ENCODE data around the gene SLPI. TPM values are rescaled to one million over a fixed set of nuclear protein-coding genes. Genes with fewer than 3 reads are reported as not detected.

SLPI gene, protein sequence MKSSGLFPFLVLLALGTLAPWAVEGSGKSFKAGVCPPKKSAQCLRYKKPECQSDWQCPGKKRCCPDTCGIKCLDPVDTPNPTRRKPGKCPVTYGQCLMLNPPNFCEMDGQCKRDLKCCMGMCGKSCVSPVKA
- not detected for total RNA-seq

DNA sequence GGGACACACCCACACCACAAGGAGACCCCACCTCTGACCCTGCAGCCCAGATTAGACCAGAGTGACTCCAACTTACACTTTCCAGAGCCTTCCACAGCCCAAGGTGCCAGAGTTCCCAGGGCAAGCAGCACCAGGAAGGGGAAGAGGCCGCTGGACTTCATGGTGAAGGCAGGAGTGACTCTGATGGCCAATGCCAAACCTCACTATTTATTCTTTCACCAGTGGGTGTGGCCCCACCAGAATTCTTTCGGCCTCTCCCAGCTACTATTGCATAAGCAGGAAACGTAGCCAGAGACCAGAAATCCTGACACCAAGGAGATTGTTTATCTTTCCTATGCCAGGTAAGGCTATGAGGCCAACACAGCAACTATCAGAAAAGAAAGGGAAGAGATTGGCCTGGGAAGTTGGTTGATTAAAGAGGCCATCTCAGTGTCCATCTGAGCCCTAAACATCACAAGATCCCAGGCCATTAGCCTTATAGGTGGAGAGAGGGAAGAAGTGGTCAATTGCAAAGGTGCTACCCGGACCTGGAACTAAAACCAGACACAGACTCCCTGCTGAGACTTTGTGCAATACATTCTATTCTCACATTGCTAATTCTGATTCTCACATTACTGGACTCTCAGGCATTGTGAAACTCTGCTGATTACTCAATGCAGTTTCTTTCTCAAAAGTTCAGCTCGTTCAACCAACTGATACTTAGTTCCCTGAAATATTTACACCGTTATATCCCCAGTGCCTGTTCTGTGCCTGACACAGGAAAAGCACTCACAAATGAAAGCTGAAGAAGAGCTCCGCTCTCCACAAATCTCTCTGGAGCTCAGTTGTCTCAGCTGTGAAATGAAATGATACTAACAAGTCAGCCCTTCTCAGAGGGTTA is at the start of gene SLPI:
Gene SLPI, minus strand, starts transcription at position 182 of the 880 bp plus-strand sequence. Its CDS starts 21 bp downstream, at position 161.

GRCh38 chr20:45221076-45221475 is 33.3 kb downstream of the SLPI start, which contains the start of gene SEMG2:
Gene SEMG2, plus strand, starts transcription at chr20:45221373. Its CDS starts 17 bp downstream, at chr20:45221390.

DNA sequence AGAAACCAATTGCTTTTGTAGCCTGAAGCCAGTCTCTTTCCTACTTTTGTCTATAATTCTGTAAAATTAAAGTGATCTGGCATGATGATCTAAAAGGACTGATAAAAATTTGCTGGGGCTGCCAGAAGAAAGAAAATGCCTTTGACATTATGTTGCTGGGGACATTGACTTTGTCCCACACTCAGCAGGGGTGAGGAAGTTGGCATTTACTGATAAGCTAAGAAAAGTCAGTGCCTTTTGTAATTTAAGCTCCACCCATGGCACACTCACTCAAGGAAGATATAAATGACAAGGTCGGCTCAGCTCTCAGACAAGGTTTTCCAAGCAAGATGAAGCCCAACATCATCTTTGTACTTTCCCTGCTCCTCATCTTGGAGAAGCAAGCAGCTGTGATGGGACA is 47.6 kb downstream of the SLPI start, which contains the start of gene SEMG1:
Gene SEMG1, plus strand, starts transcription at position 309 of the 400 bp plus-strand sequence. Its CDS starts 21 bp downstream, at position 330.

Other genes starting within 250 kb of the SLPI start
- gene KCNS1, start 153.4 kb downstream of the SLPI start, total RNA-seq: under 1 TPM; 0.34 to 0.67 TPM
- gene WFDC5, start 139.4 kb downstream of the SLPI start, total RNA-seq: not detected
- not detected for gene WFDC12, start 130.1 kb downstream of the SLPI start, total RNA-seq
- gene PI3, start 79.7 kb downstream of the SLPI start, total RNA-seq: under 1 TPM in 1 of 2 donors, not detected in 1; 0.69 TPM
- not detected for gene SEMG1, start 47.5 kb downstream of the SLPI start, total RNA-seq
- not detected for gene SEMG2, start 33.2 kb downstream of the SLPI start, total RNA-seq
- not detected for gene RBPJL, start 52.3 kb upstream of the SLPI start, total RNA-seq
- gene MATN4, start 53.7 kb upstream of the SLPI start, total RNA-seq: not detected
- 1 to 10 TPM; 7.2 to 8.0 TPM for gene SDC4, start 93.9 kb upstream of the SLPI start, total RNA-seq
- 10 to 100 TPM; 16.2 to 21.3 TPM for gene SYS1, start 108.6 kb upstream of the SLPI start, total RNA-seq
- not detected for gene TP53TG5, start 123.8 kb upstream of the SLPI start, total RNA-seq
- 10 to 100 TPM in 1 of 2 donors, under 1 TPM in 1; 0.69 to 11.0 TPM for gene DBNDD2, start 153.7 kb upstream of the SLPI start, total RNA-seq
- 10 to 100 TPM; 39.9 to 46.3 TPM for gene PIGT, start 161.6 kb upstream of the SLPI start, total RNA-seq
- gene WFDC2, start 215.2 kb upstream of the SLPI start, total RNA-seq: not detected

Data from melanocyte of skin (primary cell).